Astrocyte (in vitro differentiated cells and primary cell): ENCODE measurements around the gene TNIK. TPM values are rescaled to one million over a fixed set of nuclear protein-coding genes. Genes with fewer than 3 reads are reported as not detected.

Experiments
- DNase-seq: peaks from one replicate; pipeline ENCODE4 v3.0.0-alpha.2; 2010; ENCODE audit warnings: low read depth
- FAIRE-seq: peaks from 2 replicates; lab custom pipeline; 2011; peaks lifted over from hg19 to GRCh38; lab: Jason Lieb, UNC
- H2AFZ ChIP-seq: 2 replicates; pipeline ENCODE4 v1.6.0; 2012; ENCODE audit warnings: low read depth, low read length, inconsistent platforms
- H3K27ac ChIP-seq: 2 replicates; pipeline ENCODE4 v1.5.1; 2011; ENCODE audit warnings: low read depth, low read length, inconsistent platforms
- H3K27me3 ChIP-seq: 2 replicates; pipeline ENCODE4 v1.6.0; 2011; ENCODE audit warnings: low read length, inconsistent platforms; ENCODE audit not compliant: insufficient read depth
- H3K36me3 ChIP-seq: 2 replicates; pipeline ENCODE4 v1.5.1; 2011; ENCODE audit warnings: low read length, inconsistent platforms; ENCODE audit not compliant: insufficient read depth
- H3K4me1 ChIP-seq: 2 replicates; pipeline ENCODE4 v1.5.1; 2011; ENCODE audit warnings: low read length, inconsistent platforms; ENCODE audit not compliant: insufficient read depth
- H3K4me2 ChIP-seq: 2 replicates; pipeline ENCODE4 v1.6.0; 2012; ENCODE audit warnings: low read length, inconsistent platforms
- H3K4me3 ChIP-seq: 2 replicates; pipeline ENCODE4 v1.5.1; 2011; ENCODE audit warnings: low read depth, mild to moderate bottlenecking, low read length, inconsistent platforms; ENCODE audit not compliant: insufficient read depth
- H3K79me2 ChIP-seq: 2 replicates; pipeline ENCODE4 v1.6.0; 2012; ENCODE audit warnings: mild to moderate bottlenecking, low read length, inconsistent platforms; ENCODE audit not compliant: insufficient read depth
- H3K9ac ChIP-seq: 2 replicates; pipeline ENCODE4 v1.6.0; 2012; ENCODE audit warnings: mild to moderate bottlenecking, low read length, inconsistent platforms
- H3K9me3 ChIP-seq: 2 replicates; pipeline ENCODE4 v1.5.1; 2012; ENCODE audit warnings: low read depth, mild to moderate bottlenecking, low read length, inconsistent platforms; ENCODE audit not compliant: insufficient read depth
- H4K20me1 ChIP-seq: 2 replicates; pipeline ENCODE4 v1.6.0; 2012; ENCODE audit warnings: low read length, inconsistent platforms; ENCODE audit not compliant: insufficient read depth
- H3K27ac Mint-ChIP-seq: one replicate; pipeline ENCODE4 v1.8.0; 2021; ENCODE audit warnings: mild to moderate bottlenecking, mixed read lengths; ENCODE audit not compliant: unreplicated experiment
- H3K27me3 Mint-ChIP-seq: one replicate; pipeline ENCODE4 v1.8.0; 2021; ENCODE audit warnings: low read depth, mixed read lengths; ENCODE audit not compliant: unreplicated experiment
- H3K36me3 Mint-ChIP-seq: one replicate; pipeline ENCODE4 v1.8.0; 2021; ENCODE audit warnings: low read depth, mixed read lengths; ENCODE audit not compliant: unreplicated experiment
- H3K4me1 Mint-ChIP-seq: one replicate; pipeline ENCODE4 v1.8.0; 2021; ENCODE audit warnings: low read depth, mixed read lengths; ENCODE audit not compliant: unreplicated experiment
- H3K4me3 Mint-ChIP-seq: one replicate; pipeline ENCODE4 v1.8.0; 2021; ENCODE audit warnings: mild to moderate bottlenecking, moderate library complexity, mixed read lengths; ENCODE audit not compliant: unreplicated experiment
- H3K9me3 Mint-ChIP-seq: one replicate; pipeline ENCODE4 v1.8.0; 2021; ENCODE audit warnings: mild to moderate bottlenecking, mixed read lengths; ENCODE audit not compliant: unreplicated experiment
- CTCF ChIP-seq: IDR thresholded peaks from 2 replicates; pipeline ENCODE4 v1.5.1; 2011; ENCODE audit warnings: low read depth, mild to moderate bottlenecking, inconsistent platforms, low read length, moderate library complexity; ENCODE audit not compliant: insufficient read depth
- EZH2 ChIP-seq: IDR thresholded peaks from 2 replicates; pipeline ENCODE4 v1.6.1; 2012; ENCODE audit warnings: mild to moderate bottlenecking, low read length, inconsistent platforms; ENCODE audit not compliant: insufficient read depth
- total RNA-seq: library from RNA; stranded (reverse); gene quantifications from 2 replicates; pipeline ENCODE4 v1.2.1, GENCODE V29; 2021

The TNIK gene
- total RNA-seq, 1 donor from 2014 or later: 70.0 TPM

GRCh38 chr3:171149526-171150116 is 310.6 kb downstream of the TNIK start:
- no peak overlapping the region for H3K4me2 ChIP-seq
- Mint-ChIP-seq H3K9me3 (no peaks in the 10 kb centered on the region), H3K4me3 (no peak overlapping the region), H3K27ac (no peak overlapping the region), H3K4me1 (peaks cover 3% of the 10 kb centered on the region), H3K36me3 (peaks cover 25% of the 10 kb centered on the region), H3K27me3 (no peaks in the 10 kb centered on the region)
- no peaks in the 10 kb centered on the region for H3K9me3 ChIP-seq
- H3K9ac ChIP-seq: no peak overlapping the region
- TF ChIP-seq CTCF (no peak), EZH2 (no peak)
- no peak overlapping the region for H3K27ac ChIP-seq
- no peak overlapping the region for H3K4me3 ChIP-seq
- no peak overlapping the region for H2AFZ ChIP-seq
- DNase-seq (no peak), FAIRE-seq (no peak)
- no peaks in the 10 kb centered on the region for H3K79me2 ChIP-seq
- H3K36me3 ChIP-seq: no peaks in the 10 kb centered on the region
- no peaks in the 10 kb centered on the region for H3K27me3 ChIP-seq
- no peaks in the 10 kb centered on the region for H3K4me1 ChIP-seq
- no peaks in the 10 kb centered on the region for H4K20me1 ChIP-seq

DNA sequence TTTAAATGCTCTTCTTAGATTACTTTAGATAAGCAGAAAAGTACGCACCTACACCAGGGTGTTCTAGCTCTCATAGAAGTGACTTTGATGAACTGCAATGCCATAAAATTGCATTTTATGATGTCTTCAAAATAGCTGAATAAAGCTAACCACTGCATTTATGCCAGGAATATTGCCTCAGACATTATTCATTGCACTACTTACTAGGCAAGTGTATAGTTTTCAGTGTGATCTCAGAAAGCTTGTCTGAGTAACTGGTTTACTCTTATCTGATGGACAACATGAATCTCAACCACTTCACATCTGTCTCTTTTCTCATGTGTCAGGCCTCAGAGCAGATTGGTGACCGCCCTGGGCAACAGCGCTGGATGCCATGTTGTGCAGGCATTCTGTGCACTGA is 314.4 kb downstream of the TNIK start:
- no peak overlapping the region for H3K4me3 Mint-ChIP-seq
- H3K4me1 Mint-ChIP-seq: no peaks in the 10 kb centered on the region
- peaks cover 48% of the 10 kb centered on the region for H3K36me3 Mint-ChIP-seq
- H3K36me3 ChIP-seq: no peaks in the 10 kb centered on the region
- H3K9ac ChIP-seq: no peak overlapping the region
- no peaks in the 10 kb centered on the region for H3K9me3 Mint-ChIP-seq
- TF ChIP-seq EZH2 (no peak), CTCF (no peak)
- no peak overlapping the region for H3K4me2 ChIP-seq
- H3K4me3 ChIP-seq: no peak overlapping the region
- no peaks in the 10 kb centered on the region for H3K79me2 ChIP-seq
- no peak overlapping the region for H3K27ac ChIP-seq
- DNase-seq (no peak), FAIRE-seq (no peak)
- no peak overlapping the region for H3K27ac Mint-ChIP-seq
- no peaks in the 10 kb centered on the region for H3K9me3 ChIP-seq
- H3K27me3 Mint-ChIP-seq: no peaks in the 10 kb centered on the region
- no peak overlapping the region for H2AFZ ChIP-seq
- no peaks in the 10 kb centered on the region for H4K20me1 ChIP-seq
- H3K27me3 ChIP-seq: no peaks in the 10 kb centered on the region
- no peaks in the 10 kb centered on the region for H3K4me1 ChIP-seq

DNA sequence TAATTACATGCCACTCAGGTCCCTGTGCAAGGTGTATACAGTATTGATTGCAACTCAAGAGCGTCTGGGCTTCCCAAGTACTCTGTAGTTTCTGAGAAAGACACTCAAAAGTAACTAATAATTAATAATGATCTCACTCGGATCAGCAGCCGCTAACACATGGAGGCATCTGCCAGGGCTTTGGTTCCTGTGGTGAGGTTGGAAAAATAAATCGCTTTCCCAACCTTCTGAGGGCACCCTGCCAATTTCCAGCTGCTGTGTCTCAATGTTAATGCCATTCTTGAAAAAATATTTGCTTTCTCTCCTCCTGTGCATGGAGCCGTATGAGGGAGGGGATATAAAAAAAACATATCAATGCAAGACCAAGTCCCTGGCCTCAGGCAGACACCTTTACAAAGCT is 317.2 kb downstream of the TNIK start:
- H3K27me3 ChIP-seq: no peaks in the 10 kb centered on the region
- no peaks in the 10 kb centered on the region for H3K36me3 ChIP-seq
- no peak overlapping the region for H3K4me3 Mint-ChIP-seq
- H4K20me1 ChIP-seq: no peaks in the 10 kb centered on the region
- TF ChIP-seq EZH2: no peak
- no peak for TF ChIP-seq CTCF
- H3K4me2 ChIP-seq: no peak overlapping the region
- no peaks in the 10 kb centered on the region for H3K27me3 Mint-ChIP-seq
- H3K36me3 Mint-ChIP-seq: peaks cover 53% of the 10 kb centered on the region
- H3K9me3 Mint-ChIP-seq: no peaks in the 10 kb centered on the region
- no peaks in the 10 kb centered on the region for H3K4me1 Mint-ChIP-seq
- no peak overlapping the region for H3K4me3 ChIP-seq
- no peak overlapping the region for H2AFZ ChIP-seq
- H3K9ac ChIP-seq: no peak overlapping the region
- peak; percentile 76 for DNase-seq
- no peak overlapping the region for H3K27ac Mint-ChIP-seq
- FAIRE-seq: no peak
- no peaks in the 10 kb centered on the region for H3K4me1 ChIP-seq
- H3K9me3 ChIP-seq: no peaks in the 10 kb centered on the region
- H3K27ac ChIP-seq: no peak overlapping the region
- no peaks in the 10 kb centered on the region for H3K79me2 ChIP-seq
